Adrenal gland (tissue), 12 donors: ENCODE results near the gene RHOBTB3. TPM values are rescaled to one million over a fixed set of nuclear protein-coding genes. Genes with fewer than 3 reads are reported as not detected.

Source experiments
- DNase-seq, 7 donors: peaks; one replicate each; pipeline ENCODE4 v3.0.0-alpha.2; 2019 to 2020
- H3K27ac ChIP-seq, 5 donors: fragments of 200-600 bp; sonication (generic) in 4 of 5; 1 replicate in 3 of 5; 2 replicates in 2 of 5; pipeline versions ENCODE4 v1.5.1 to v1.8.0; 2016 to 2020; ENCODE audit warnings: mild to moderate bottlenecking in 1 of 5
- H3K27me3 ChIP-seq: fragments of 200-600 bp; 2 replicates; pipeline ENCODE4 v1.8.0; 2021
- H3K36me3 ChIP-seq, 2 donors: fragments of 200-600 bp; replicated peaks in 1 of 2; 1 replicate in 1 of 2; 2 replicates in 1 of 2; pipeline versions ENCODE4 v1.5.1 to v1.8.0; 2018 to 2022
- H3K4me1 ChIP-seq, 2 donors: fragments of 200-600 bp; replicated peaks in 1 of 2; 1 replicate in 1 of 2; 2 replicates in 1 of 2; pipeline versions ENCODE4 v1.5.1 to v1.8.0; 2018 to 2021
- H3K4me3 ChIP-seq, 4 donors: fragments of 200-600 bp; sonication (generic) in 3 of 4; one replicate each; pipeline ENCODE4 v1.5.1; 2016 to 2018
- H3K9me3 ChIP-seq, 3 donors: fragments of 200-600 bp; sonication (generic) in 1 of 3; replicated peaks in 1 of 3; 1 replicate in 2 of 3; 2 replicates in 1 of 3; pipeline versions ENCODE4 v1.5.1 to v1.8.0; 2016 to 2021
- POLR2A ChIP-seq, 2 donors: fragments of 450-650 bp; IDR thresholded peaks; one replicate each; pipeline ENCODE4 v1.6.1; 2017; ENCODE audit warnings: antibody characterized with exemption in 2 of 2, mild to moderate bottlenecking in 2 of 2, moderate library complexity in 1 of 2
- WGBS, 4 donors: extraction: QIAGEN DNeasy Blood & Tissue Kit in 2 of 4; methylation state at CpG; one replicate each; pipeline versions ENCODE4 v1.1.5 to v1.1.7; 2013 to 2017; 5-methylcytosine and 5-hydroxymethylcytosine counted together
- intact Hi-C, 2 donors: fragments of 100-400 bp; cut with DNase I; formaldehyde crosslinking; loops; one replicate each; pipeline versions ENCODE4 v1.14.1 to v1.15.0; 2022 to 2023
- polyA plus RNA-seq, 3 donors: library from polyadenylated mRNA; stranded (reverse); fragments of 200-250 nt in 2 of 3; fragments of 350-450 nt in 1 of 3; fragmentation: Illumina TruSeq in 1 of 3; extraction: RNeasy Lipid Tissue Mini Kit (QIAGEN cat#74804) in 1 of 3; gene quantifications; one replicate each; pipeline ENCODE4 v1.2.3, GENCODE V29; 2013 to 2014
- total RNA-seq, 9 donors: library from RNA; depleted of rRNA in 4 of 9; stranded (reverse); fragments of >200 nt in 4 of 9; fragments of 120-200 nt in 1 of 9; fragmentation: NEBNext Ultra II Directional in 1 of 9; extraction: Animal tissue kit (Norgen Biotek cat#: 25700) in 1 of 9; gene quantifications; one replicate each; pipeline versions ENCODE4 v1.1.0 to v1.2.4, GENCODE V29; 2013 to 2023
- TF ChIP-seq, protein P1 (sequence below), 6 experiments: fragments of 450-650 bp in 4 of 6; fragments of 200-600 bp in 2 of 6; sonication (generic) in 1 of 6; IDR thresholded peaks; 1 replicate in 5 of 6; 2 replicates in 1 of 6; pipeline versions ENCODE4 v1.5.1 to v1.8.0; 2016 to 2021; ENCODE audit warnings: antibody characterized with exemption in 6 of 6, mild to moderate bottlenecking in 2 of 6, moderate library complexity in 1 of 6
- donor health status: healthy with polysubstance abuse.
- donor health status: Bipolar disorder and iron deficiency.
- donor health status: DM: yes; HTN: yes; CAD: no.
- donor health status: DM: no; HTN: no; CAD: no.
- donor health status: DM: no; HTN: no; CAD: no.
- donor health status: DM: yes; HTN: yes; CAD: no.

The RHOBTB3 gene
- total and polyA plus RNA-seq, 12 donors: 23.9 to 258 (median 108) TPM

- no peaks in the 10 kb centered on the region for H3K27me3 ChIP-seq
- H3K9me3 ChIP-seq: no peaks in the 10 kb centered on the region
- H3K36me3 ChIP-seq: no peaks in the 10 kb centered on the region
- TF ChIP-seq, protein P1, sequence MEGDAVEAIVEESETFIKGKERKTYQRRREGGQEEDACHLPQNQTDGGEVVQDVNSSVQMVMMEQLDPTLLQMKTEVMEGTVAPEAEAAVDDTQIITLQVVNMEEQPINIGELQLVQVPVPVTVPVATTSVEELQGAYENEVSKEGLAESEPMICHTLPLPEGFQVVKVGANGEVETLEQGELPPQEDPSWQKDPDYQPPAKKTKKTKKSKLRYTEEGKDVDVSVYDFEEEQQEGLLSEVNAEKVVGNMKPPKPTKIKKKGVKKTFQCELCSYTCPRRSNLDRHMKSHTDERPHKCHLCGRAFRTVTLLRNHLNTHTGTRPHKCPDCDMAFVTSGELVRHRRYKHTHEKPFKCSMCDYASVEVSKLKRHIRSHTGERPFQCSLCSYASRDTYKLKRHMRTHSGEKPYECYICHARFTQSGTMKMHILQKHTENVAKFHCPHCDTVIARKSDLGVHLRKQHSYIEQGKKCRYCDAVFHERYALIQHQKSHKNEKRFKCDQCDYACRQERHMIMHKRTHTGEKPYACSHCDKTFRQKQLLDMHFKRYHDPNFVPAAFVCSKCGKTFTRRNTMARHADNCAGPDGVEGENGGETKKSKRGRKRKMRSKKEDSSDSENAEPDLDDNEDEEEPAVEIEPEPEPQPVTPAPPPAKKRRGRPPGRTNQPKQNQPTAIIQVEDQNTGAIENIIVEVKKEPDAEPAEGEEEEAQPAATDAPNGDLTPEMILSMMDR (IDR thresholded peaks at IDR 0.05): no peak
- no peak for TF ChIP-seq POLR2A (IDR thresholded peaks at IDR 0.05)
- peaks cover 54 to 67% of the 10 kb centered on the region in 2 donors for H3K4me1 ChIP-seq
- peak overlapping the region; percentile 6 to 81 (median 61) for H3K27ac ChIP-seq
- intact Hi-C loops: no loop called here
- peak overlapping the region in 1 of 4 donors; percentile 15 for H3K4me3 ChIP-seq
- DNase-seq: no peak
- 36 to 51% (median 49%) methylated on average over 4 of the region's 4 CpGs for WGBS, 4 donors
Observed at GRCh38 chr5:95725937-95726810, 5.0 kb upstream of the RHOBTB3 start.

- H3K27ac ChIP-seq: peak overlapping the region; percentile 6 to 81 (median 61)
- intact Hi-C loops: no loop called here
- peaks cover 54 to 63% of the 10 kb centered on the region in 2 donors for H3K4me1 ChIP-seq
- H3K36me3 ChIP-seq: no peaks in the 10 kb centered on the region
- H3K27me3 ChIP-seq: no peaks in the 10 kb centered on the region
- WGBS, 4 donors: 40 to 49% (median 44%) methylated on average over 5 of the region's 5 CpGs
- peak overlapping the region in 1 of 4 donors; percentile 15 for H3K4me3 ChIP-seq
- no peak for DNase-seq
- H3K9me3 ChIP-seq: no peaks in the 10 kb centered on the region
- TF ChIP-seq, protein P1 (IDR thresholded peaks at IDR 0.05): no peak
- no peak for TF ChIP-seq POLR2A (IDR thresholded peaks at IDR 0.05)
Observed at GRCh38 chr5:95726811-95727763, 4.0 kb upstream of the RHOBTB3 start.

GRCh38 chr5:95727764-95728191, 3.4 kb upstream of the RHOBTB3 start:
- no peaks in the 10 kb centered on the region for H3K36me3 ChIP-seq
- TF ChIP-seq POLR2A (IDR thresholded peaks at IDR 0.05): peak in 1 of 2 donors; percentile 44
- TF ChIP-seq, protein P1 (IDR thresholded peaks at IDR 0.05): no peak
- 23 to 35% (median 27%) methylated on average over 2 of the region's 2 CpGs for WGBS, 4 donors
- peak in 1 of 7 donors; percentile 35 for DNase-seq
- no peak overlapping the region for H3K4me3 ChIP-seq
- H3K9me3 ChIP-seq: no peaks in the 10 kb centered on the region
- H3K4me1 ChIP-seq: peaks cover 54 to 63% of the 10 kb centered on the region in 2 donors
- intact Hi-C loops: no loop called here
- no peaks in the 10 kb centered on the region for H3K27me3 ChIP-seq
- peak overlapping the region in 4 of 5 donors; percentile 46 to 72 (median 66) for H3K27ac ChIP-seq
